Mesothelial cell of epicardium (in vitro differentiated cells): ENCODE results near the gene SLC16A4. TPM values are rescaled to one million over a fixed set of nuclear protein-coding genes. Genes with fewer than 3 reads are reported as not detected.

Source experiments
- DNase-seq, 2 experiments: peaks; one replicate each; pipeline ENCODE4 v3.0.0; 2021; ENCODE audit warnings: low spot score in 2 of 2; ENCODE audit not compliant: unreplicated experiment in 2 of 2
- H3K27ac Mint-ChIP-seq: 2 replicates; pipeline ENCODE4 v1.8.0; 2021; ENCODE audit warnings: mixed read lengths
- H3K27me3 Mint-ChIP-seq: 2 replicates; pipeline ENCODE4 v1.8.0; 2021; ENCODE audit warnings: low read depth, mixed read lengths
- H3K36me3 Mint-ChIP-seq: 2 replicates; pipeline ENCODE4 v1.8.0; 2021; ENCODE audit warnings: mixed read lengths
- H3K4me1 Mint-ChIP-seq: 2 replicates; pipeline ENCODE4 v1.8.0; 2021; ENCODE audit warnings: mixed read lengths
- H3K4me3 Mint-ChIP-seq: 2 replicates; pipeline ENCODE4 v1.8.0; 2021; ENCODE audit warnings: mild to moderate bottlenecking, moderate library complexity, mixed read lengths
- H3K9me3 Mint-ChIP-seq: 2 replicates; pipeline ENCODE4 v1.8.0; 2021; ENCODE audit warnings: mixed read lengths
- total RNA-seq: library from RNA; stranded (reverse); gene quantifications from 3 replicates; pipeline ENCODE4 v1.2.1, GENCODE V29; 2021
- TF ChIP-seq, protein P1 (sequence below): fragments of 200-600 bp; sonication (generic); IDR thresholded peaks from one replicate; pipeline ENCODE4 v1.5.0; 2021; ENCODE audit warnings: antibody characterized with exemption; ENCODE audit not compliant: unreplicated experiment

The SLC16A4 gene
- total RNA-seq, 1 donor from 2014 or later, result 13.7 TPM

DNA sequence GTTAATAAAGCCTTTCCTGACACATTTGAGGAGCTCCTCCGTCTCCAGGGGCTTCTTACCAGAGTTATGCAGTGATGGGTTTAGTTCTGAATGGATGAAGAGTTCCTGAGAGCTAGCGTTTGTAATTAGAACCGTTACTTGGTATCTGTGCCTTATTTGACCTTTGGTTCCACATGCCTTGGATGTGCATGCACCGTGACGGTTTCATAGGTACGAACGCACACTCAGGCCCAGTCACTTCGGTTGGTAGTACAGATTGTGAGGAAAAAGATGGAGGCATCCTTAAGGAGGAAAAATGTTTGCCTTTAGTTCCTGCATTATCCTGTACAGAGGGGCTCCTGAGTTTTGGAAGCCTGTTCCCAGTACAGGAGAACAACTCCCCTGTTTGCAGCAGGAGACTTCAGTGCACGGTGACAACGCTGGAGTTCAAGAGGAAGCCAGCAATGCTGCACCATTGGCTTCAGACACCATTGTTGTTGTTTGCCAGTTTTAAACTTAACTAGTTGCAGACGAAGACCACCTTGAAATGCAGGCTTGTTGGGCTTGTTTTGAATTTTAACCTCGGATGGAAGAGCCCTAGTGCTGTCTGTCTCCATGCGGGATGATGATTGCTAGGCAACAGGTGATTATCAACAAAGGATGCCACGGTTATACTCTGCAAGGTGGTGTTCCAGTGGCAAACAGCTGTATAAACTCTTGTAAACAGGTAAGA, 43.5 kb downstream of the SLC16A4 start:
- Mint-ChIP-seq H3K4me3 (no peak overlapping the region), H3K4me1 (peaks cover 59% of the 10 kb centered on the region), H3K36me3 (peaks cover 13% of the 10 kb centered on the region), H3K9me3 (no peaks in the 10 kb centered on the region), H3K27me3 (no peaks in the 10 kb centered on the region), H3K27ac (peak overlapping the region; percentile 19)
- TF ChIP-seq, protein P1, sequence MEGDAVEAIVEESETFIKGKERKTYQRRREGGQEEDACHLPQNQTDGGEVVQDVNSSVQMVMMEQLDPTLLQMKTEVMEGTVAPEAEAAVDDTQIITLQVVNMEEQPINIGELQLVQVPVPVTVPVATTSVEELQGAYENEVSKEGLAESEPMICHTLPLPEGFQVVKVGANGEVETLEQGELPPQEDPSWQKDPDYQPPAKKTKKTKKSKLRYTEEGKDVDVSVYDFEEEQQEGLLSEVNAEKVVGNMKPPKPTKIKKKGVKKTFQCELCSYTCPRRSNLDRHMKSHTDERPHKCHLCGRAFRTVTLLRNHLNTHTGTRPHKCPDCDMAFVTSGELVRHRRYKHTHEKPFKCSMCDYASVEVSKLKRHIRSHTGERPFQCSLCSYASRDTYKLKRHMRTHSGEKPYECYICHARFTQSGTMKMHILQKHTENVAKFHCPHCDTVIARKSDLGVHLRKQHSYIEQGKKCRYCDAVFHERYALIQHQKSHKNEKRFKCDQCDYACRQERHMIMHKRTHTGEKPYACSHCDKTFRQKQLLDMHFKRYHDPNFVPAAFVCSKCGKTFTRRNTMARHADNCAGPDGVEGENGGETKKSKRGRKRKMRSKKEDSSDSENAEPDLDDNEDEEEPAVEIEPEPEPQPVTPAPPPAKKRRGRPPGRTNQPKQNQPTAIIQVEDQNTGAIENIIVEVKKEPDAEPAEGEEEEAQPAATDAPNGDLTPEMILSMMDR, result no peak
- DNase-seq, result no peak

DNA sequence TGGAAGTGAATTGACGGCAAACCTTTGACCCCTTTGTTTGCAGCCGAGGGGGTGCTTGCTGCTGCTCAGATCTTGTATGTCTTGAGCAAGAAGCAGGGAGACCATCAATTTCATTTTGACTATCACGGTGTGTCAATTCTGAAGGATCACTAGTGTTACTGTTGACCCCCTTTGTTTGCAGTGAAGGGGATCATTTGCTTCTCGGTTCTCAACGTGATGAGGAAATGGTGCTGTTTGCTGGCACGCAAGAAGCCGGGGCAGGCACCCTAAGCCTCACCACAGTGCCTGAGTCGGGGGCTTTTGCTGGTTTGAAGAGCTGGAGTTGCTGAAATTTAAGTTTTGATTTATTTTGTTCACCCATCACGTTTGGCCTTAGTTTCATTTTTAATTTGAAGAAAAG, 44.1 kb downstream of the SLC16A4 start:
- Mint-ChIP-seq H3K36me3 (peaks cover 15% of the 10 kb centered on the region), H3K4me1 (peaks cover 65% of the 10 kb centered on the region), H3K27me3 (no peaks in the 10 kb centered on the region), H3K4me3 (no peak overlapping the region), H3K9me3 (no peaks in the 10 kb centered on the region), H3K27ac (no peak overlapping the region)
- TF ChIP-seq, protein P1, result no peak
- no peak for DNase-seq

DNA sequence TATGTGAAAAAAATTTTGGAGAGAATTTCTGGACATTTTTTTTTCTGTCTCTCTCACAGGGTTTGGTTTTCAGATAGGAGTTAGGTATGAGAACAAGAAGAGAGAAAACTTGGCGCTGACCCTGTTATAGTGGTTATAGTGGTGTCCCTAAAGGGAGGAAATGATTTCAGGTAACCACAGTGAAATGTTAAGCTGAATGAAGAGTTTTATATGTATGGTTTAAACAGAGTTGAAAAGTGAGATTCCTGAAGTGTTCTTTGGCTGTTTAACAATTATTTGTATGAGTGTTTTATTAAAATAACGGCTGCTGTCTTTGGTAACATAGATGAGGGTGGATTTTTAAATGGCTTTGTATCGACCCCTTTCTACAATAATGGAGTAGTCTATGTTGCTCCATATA, 45.3 kb downstream of the SLC16A4 start:
- Mint-ChIP-seq H3K36me3 (peaks cover 16% of the 10 kb centered on the region), H3K27ac (peak overlapping the region; percentile 0), H3K4me3 (no peak overlapping the region), H3K4me1 (peaks cover 71% of the 10 kb centered on the region), H3K9me3 (no peaks in the 10 kb centered on the region), H3K27me3 (no peaks in the 10 kb centered on the region)
- DNase-seq, result no peak
- TF ChIP-seq, protein P1, result no peak

DNA sequence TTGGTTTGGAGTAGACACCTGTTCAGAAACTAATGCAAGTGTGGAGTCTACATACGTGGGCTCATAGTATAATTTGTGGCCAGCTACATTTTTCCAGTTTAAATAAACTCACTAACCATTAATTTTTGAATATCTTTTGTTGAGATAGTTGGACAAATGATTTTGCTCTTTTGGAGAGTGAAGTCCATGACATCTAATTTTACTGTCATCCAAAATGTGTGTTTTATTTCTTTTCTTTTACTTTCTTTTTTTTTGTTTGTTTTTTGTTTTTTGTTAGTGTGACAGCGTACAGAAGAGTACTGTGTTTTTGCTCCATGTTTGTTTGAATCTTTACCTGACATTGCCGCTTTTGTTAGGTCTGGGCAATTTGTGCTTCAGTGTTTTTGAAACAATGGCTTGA, 46.7 kb downstream of the SLC16A4 start:
- Mint-ChIP-seq H3K4me3 (peak overlapping the region; percentile 45), H3K27me3 (no peaks in the 10 kb centered on the region), H3K36me3 (peaks cover 16% of the 10 kb centered on the region), H3K9me3 (no peaks in the 10 kb centered on the region), H3K27ac (peak overlapping the region; percentile 66), H3K4me1 (peaks cover 74% of the 10 kb centered on the region)
- TF ChIP-seq, protein P1, result no peak
- no peak for DNase-seq

DNA sequence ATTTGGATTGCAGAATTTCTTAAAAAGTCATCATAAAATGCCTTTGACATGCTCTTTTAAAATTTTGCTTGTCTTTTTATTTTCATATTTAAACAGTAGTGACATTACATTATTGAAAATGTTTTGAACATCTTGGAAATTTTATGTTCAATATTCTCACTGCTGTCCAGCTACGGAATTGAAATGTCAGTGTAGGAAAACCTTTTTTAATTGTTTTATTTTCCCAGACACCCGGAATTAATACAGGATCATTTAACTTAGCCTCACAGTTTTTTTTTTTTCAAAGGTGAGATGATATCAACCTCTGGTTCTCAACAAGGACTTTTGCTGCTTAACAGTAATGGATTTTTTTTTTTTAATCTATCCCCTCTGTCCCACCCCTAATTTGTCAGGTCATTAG, 47.6 kb downstream of the SLC16A4 start:
- H3K4me1 Mint-ChIP-seq, result peaks cover 65% of the 10 kb centered on the region
- H3K36me3 Mint-ChIP-seq, result peaks cover 16% of the 10 kb centered on the region
- peak overlapping the region; percentile 45 for H3K4me3 Mint-ChIP-seq

More for the DNA sequence above, 47.6 kb downstream of the SLC16A4 start:
- peak overlapping the region; percentile 57 for H3K27ac Mint-ChIP-seq
- TF ChIP-seq, protein P1, result no peak
- DNase-seq, result no peak
- H3K27me3 Mint-ChIP-seq, result no peaks in the 10 kb centered on the region
- no peaks in the 10 kb centered on the region for H3K9me3 Mint-ChIP-seq
